Naive thymus-derived CD4-positive, alpha-beta T cell (primary cell): ENCODE measurements around the gene AKR1B1. TPM values are rescaled to one million over a fixed set of nuclear protein-coding genes. Genes with fewer than 3 reads are reported as not detected.

Experiments
- ATAC-seq: fragments of 150-1000 bp; cut with Tn5 transposase; 2 replicates; pipeline ENCODE4 v1.10.0; 2021; ENCODE audit warnings: mild to moderate bottlenecking, moderate library complexity
- CTCF ChIA-PET: fragments of 350-600 bp; sonication (Branson Sonifier 250); formaldehyde crosslinking; loops from one replicate; lab custom pipeline; 2021; ENCODE audit warnings: antibody characterized with exemption; lab: Charles Lee
- POLR2A ChIA-PET: fragments of 350-600 bp; sonication (Branson Sonifier 250); formaldehyde crosslinking; loops from one replicate; lab custom pipeline; 2021; ENCODE audit warnings: antibody characterized with exemption, inconsistent platforms; lab: Charles Lee
- DNase-seq, 9 donors: peaks; one replicate each; pipeline versions ENCODE4 v3.0.0 to v3.0.0-alpha.2; 2020 to 2022; ENCODE audit warnings: mixed read lengths in 1 of 9
- H3K27ac ChIP-seq: one replicate; pipeline ENCODE4 v1.7.0; 2013; ENCODE audit warnings: mild to moderate bottlenecking, low read depth, low read length, moderate library complexity
- H3K27me3 ChIP-seq, 2 donors: one replicate each; pipeline ENCODE4 v1.7.0; 2013; ENCODE audit warnings: low read length in 2 of 2, mild to moderate bottlenecking in 2 of 2, moderate library complexity in 2 of 2; ENCODE audit not compliant: control insufficient read depth in 2 of 2, insufficient read depth in 2 of 2
- H3K36me3 ChIP-seq, 3 experiments: 1 replicate in 2 of 3; 2 replicates in 1 of 3; pipeline ENCODE4 v1.7.0; 2013; ENCODE audit warnings: low read length in 3 of 3, mild to moderate bottlenecking in 3 of 3, moderate library complexity in 1 of 3; ENCODE audit not compliant: insufficient read depth in 3 of 3, control insufficient read depth in 2 of 3
- H3K4me1 ChIP-seq, 2 donors: one replicate each; pipeline ENCODE4 v1.7.0; 2013; ENCODE audit warnings: low read length in 2 of 2, mild to moderate bottlenecking in 2 of 2, moderate library complexity in 1 of 2; ENCODE audit not compliant: control insufficient read depth in 2 of 2, insufficient read depth in 2 of 2
- H3K4me3 ChIP-seq: 2 replicates; pipeline ENCODE4 v1.7.0; 2013; ENCODE audit warnings: mild to moderate bottlenecking, low read length
- H3K9me3 ChIP-seq, 3 experiments: 1 replicate in 2 of 3; 2 replicates in 1 of 3; pipeline ENCODE4 v1.7.0; 2013; ENCODE audit warnings: low read length in 3 of 3; ENCODE audit not compliant: control insufficient read depth in 2 of 3
- H3K27ac Mint-ChIP-seq, 9 donors: one replicate each; pipeline ENCODE4 v1.8.0; 2020 to 2022; ENCODE audit warnings: mixed read lengths in 9 of 9, mild to moderate bottlenecking in 8 of 9, moderate library complexity in 5 of 9, inconsistent platforms in 2 of 9
- H3K27me3 Mint-ChIP-seq, 5 donors: one replicate each; pipeline ENCODE4 v1.8.0; 2021 to 2022; ENCODE audit warnings: mixed read lengths in 5 of 5, mild to moderate bottlenecking in 1 of 5
- H3K36me3 Mint-ChIP-seq, 5 donors: one replicate each; pipeline ENCODE4 v1.8.0; 2020 to 2022; ENCODE audit warnings: mixed read lengths in 5 of 5, mild to moderate bottlenecking in 3 of 5, inconsistent platforms in 1 of 5
- H3K4me1 Mint-ChIP-seq, 7 donors: one replicate each; pipeline ENCODE4 v1.8.0; 2020 to 2022; ENCODE audit warnings: mixed read lengths in 7 of 7, mild to moderate bottlenecking in 3 of 7, inconsistent platforms in 1 of 7
- H3K4me3 Mint-ChIP-seq, 10 donors: one replicate each; pipeline ENCODE4 v1.8.0; 2020 to 2022; ENCODE audit warnings: mild to moderate bottlenecking in 10 of 10, mixed read lengths in 10 of 10, moderate library complexity in 6 of 10, inconsistent platforms in 2 of 10
- H3K9me3 Mint-ChIP-seq, 11 donors: one replicate each; pipeline ENCODE4 v1.8.0; 2020 to 2022; ENCODE audit warnings: mixed read lengths in 11 of 11, mild to moderate bottlenecking in 4 of 11, inconsistent platforms in 1 of 11, moderate library complexity in 1 of 11
- intact Hi-C, 2 donors: fragments of 100-400 bp; cut with micrococcal nuclease; formaldehyde crosslinking; loops; one replicate each; pipeline ENCODE4 v1.15.1; 2023
- polyA plus RNA-seq, 2 donors: library from polyadenylated mRNA; unstranded; fragments of 300-500 nt; fragmentation: Illumina TruSeq; gene quantifications; one replicate each; pipeline ENCODE4 v1.2.3, GENCODE V29; 2021
- total RNA-seq, 6 experiments: library from RNA in 5 of 6; stranded (reverse) in 5 of 6; gene quantifications; 1 replicate in 5 of 6; 2 replicates in 1 of 6; pipeline ENCODE4 v1.2.3 and lab custom pipeline; 2021 to 2026

Gene AKR1B1
- total RNA-seq (100 to 1,000 TPM in 3 of 5 experiments, 10 to 100 TPM in 2; 62.2 to 108 (median 100) TPM), polyA plus RNA-seq (100 to 1,000 TPM; 169 to 206 TPM), total RNA-seq (lab: John Stamatoyannopoulos, UW) (41.6 reads per million, percentile 67 among the genes with 10 or more reads in this experiment)

- Mint-ChIP-seq H3K27me3 (no peaks in the 10 kb centered on the region), H3K4me1 (peaks cover 30 to 55% (median 48%) of the 10 kb centered on the region in 7 donors), H3K36me3 (peaks cover 0 to 9% (median 3%) of the 10 kb centered on the region in 5 donors), H3K9me3 (peaks cover 0 to 5% (median 2%) of the 10 kb centered on the region in 11 donors), H3K4me3 (peak within 1 kb of the TSS; percentile 71 to 94 (median 89)), H3K27ac (peak within 1 kb of the TSS; percentile 80 to 92 (median 84))
- DNase-seq: peak; percentile 76 to 88 (median 84)
- peak; percentile 94 for ATAC-seq
- POLR2A ChIA-PET: interaction anchor here (0.6 to 1.9 kb wide), 8 partner anchors 9 to 1049 kb away, joined by 3 to 9 read pairs (median 3); no protein-coding TSS in a partner anchor
- Histone ChIP-seq H3K27me3 (no peaks in the 10 kb centered on the region), H3K36me3 (peaks cover 0 to 8% (median 0%) of the 10 kb centered on the region in 3 experiments), H3K4me1 (peaks cover 20 to 30% of the 10 kb centered on the region in 2 donors), H3K4me3 (peak within 1 kb of the TSS; percentile 78), H3K9me3 (peaks cover 0 to 5% (median 0%) of the 10 kb centered on the region in 3 experiments), H3K27ac (peak within 1 kb of the TSS; percentile 72)
- CTCF ChIA-PET: interaction anchor here (0.6 to 2.3 kb wide), 5 partner anchors 13 to 88 kb away, joined by 3 to 12 read pairs (median 6); no protein-coding TSS in a partner anchor
- intact Hi-C loops: loop anchor here (1.0 to 10.0 kb wide), 25 partner anchors 27 to 1518 kb away; partner anchors contain the start of genes AGBL3 (in 2 of the 2), BPGM (in 2 of the 2), CHCHD3 (in 2 of the 2) and CYREN (in 2 of the 2)
Measured at GRCh38 chr7:134458806-134459698, at the start of gene AKR1B1. Gene AKR1B1, minus strand, starts transcription at chr7:134459100. Its CDS starts 38 bp downstream, at chr7:134459062.

- H3K36me3 ChIP-seq: no peaks in the 10 kb centered on the region
- ATAC-seq (no peak), DNase-seq (no peak)
- no peak overlapping the region for H3K4me3 ChIP-seq
- no peaks in the 10 kb centered on the region for H3K27me3 ChIP-seq
- H3K4me3 Mint-ChIP-seq: no peak overlapping the region
- H3K9me3 ChIP-seq: no peaks in the 10 kb centered on the region
- intact Hi-C loops: no loop called here
- H3K9me3 Mint-ChIP-seq: no peaks in the 10 kb centered on the region
- no peak overlapping the region for H3K27ac ChIP-seq
- no peaks in the 10 kb centered on the region for H3K36me3 Mint-ChIP-seq
- H3K4me1 Mint-ChIP-seq: no peaks in the 10 kb centered on the region
- H3K27me3 Mint-ChIP-seq: peaks cover 0 to 8% (median 0%) of the 10 kb centered on the region in 5 donors
- H3K4me1 ChIP-seq: no peaks in the 10 kb centered on the region
- H3K27ac Mint-ChIP-seq: peak overlapping the region in 1 of 9 donors; percentile 26
- ChIA-PET CTCF (no interaction called here), POLR2A (no interaction called here)
Measured at GRCh38 chr7:134505856-134506255, 47.0 kb upstream of the AKR1B1 start.

- DNase-seq (no peak), ATAC-seq (no peak)
- ChIA-PET CTCF (interaction anchor here (0.6 kb wide), 1 partner anchor 9 kb away, joined by 3 read pairs; no protein-coding TSS in a partner anchor), POLR2A (no interaction called here)
- H3K4me1 Mint-ChIP-seq: peaks cover 0 to 1% (median 0%) of the 10 kb centered on the region in 7 donors
- H3K4me3 ChIP-seq: no peak overlapping the region
- H3K27me3 ChIP-seq: no peaks in the 10 kb centered on the region
- intact Hi-C loops: no loop called here
- no peaks in the 10 kb centered on the region for H3K36me3 Mint-ChIP-seq
- H3K9me3 ChIP-seq: no peaks in the 10 kb centered on the region
- H3K36me3 ChIP-seq: no peaks in the 10 kb centered on the region
- H3K4me3 Mint-ChIP-seq: no peak overlapping the region
- no peaks in the 10 kb centered on the region for H3K9me3 Mint-ChIP-seq
- no peak overlapping the region for H3K27ac ChIP-seq
- peaks cover 0 to 8% (median 0%) of the 10 kb centered on the region in 5 donors for H3K27me3 Mint-ChIP-seq
- H3K4me1 ChIP-seq: no peaks in the 10 kb centered on the region
- H3K27ac Mint-ChIP-seq: no peak overlapping the region
Measured at GRCh38 chr7:134504660-134505164, 45.8 kb upstream of the AKR1B1 start.

GRCh38 chr7:134502463-134503371 is 43.8 kb upstream of the AKR1B1 start:
- Histone ChIP-seq H3K4me3 (no peak overlapping the region), H3K9me3 (no peaks in the 10 kb centered on the region), H3K36me3 (no peaks in the 10 kb centered on the region), H3K4me1 (no peaks in the 10 kb centered on the region), H3K27ac (no peak overlapping the region), H3K27me3 (no peaks in the 10 kb centered on the region)
- no peak for ATAC-seq
- Mint-ChIP-seq H3K9me3 (peaks cover 0 to 2% (median 0%) of the 10 kb centered on the region in 11 donors), H3K4me1 (peaks cover 0 to 1% (median 0%) of the 10 kb centered on the region in 7 donors), H3K4me3 (no peak overlapping the region), H3K36me3 (peaks cover 0 to 4% (median 0%) of the 10 kb centered on the region in 5 donors), H3K27me3 (peaks cover 0 to 11% (median 4%) of the 10 kb centered on the region in 5 donors), H3K27ac (no peak overlapping the region)
- no peak for DNase-seq
- POLR2A ChIA-PET: no interaction called here
- CTCF ChIA-PET: no interaction called here
- intact Hi-C loops: no loop called here

GRCh38 chr7:134500982-134501381 is 42.1 kb upstream of the AKR1B1 start:
- Histone ChIP-seq H3K4me1 (no peaks in the 10 kb centered on the region), H3K27me3 (no peaks in the 10 kb centered on the region), H3K27ac (no peak overlapping the region), H3K4me3 (no peak overlapping the region), H3K9me3 (no peaks in the 10 kb centered on the region), H3K36me3 (no peaks in the 10 kb centered on the region)
- H3K9me3 Mint-ChIP-seq: peaks cover 0 to 2% (median 0%) of the 10 kb centered on the region in 11 donors
- peak; percentile 54 for ATAC-seq
- DNase-seq: no peak
- CTCF ChIA-PET: interaction anchor here (1.3 kb wide), 1 partner anchor 13 kb away, joined by 3 read pairs; no protein-coding TSS in a partner anchor
- intact Hi-C loops: no loop called here
- H3K27me3 Mint-ChIP-seq: peaks cover 0 to 13% (median 4%) of the 10 kb centered on the region in 5 donors
- peaks cover 0 to 1% (median 0%) of the 10 kb centered on the region in 7 donors for H3K4me1 Mint-ChIP-seq
- POLR2A ChIA-PET: no interaction called here
- H3K4me3 Mint-ChIP-seq: no peak overlapping the region
- H3K27ac Mint-ChIP-seq: no peak overlapping the region
- H3K36me3 Mint-ChIP-seq: peaks cover 0 to 4% (median 0%) of the 10 kb centered on the region in 5 donors
